Motor neuron (in vitro differentiated cells): Measurements from ENCODE around the gene NFATC1. TPM values are rescaled to one million over a fixed set of nuclear protein-coding genes. Genes with fewer than 3 reads are reported as not detected.

ENCODE experiments used
- ATAC-seq, 8 experiments: fragments of 200-7000 bp; cut with Tn5 transposase; replicated peaks in 6 of 8; 2 replicates each; pipeline ENCODE4 v1.8.0; 2021; ENCODE audit warnings: mild to moderate bottlenecking in 8 of 8, moderate library complexity in 8 of 8
- H3K27ac ChIP-seq, 2 donors: fragments of 250-450 bp; sonication (Bioruptor Pico); 2 replicates each; pipeline ENCODE4 v1.9.0; 2021; ENCODE audit warnings: antibody characterized with exemption in 2 of 2, mild to moderate bottlenecking in 2 of 2, moderate library complexity in 1 of 2
- H3K4me1 ChIP-seq, 2 donors: fragments of 250-450 bp; sonication (Bioruptor Pico); replicated peaks in 1 of 2; 2 replicates each; pipeline ENCODE4 v1.6.1; 2021; ENCODE audit warnings: antibody characterized with exemption in 2 of 2, mild to moderate bottlenecking in 2 of 2, moderate library complexity in 1 of 2
- H3K4me3 ChIP-seq, 5 donors: fragments of 250-450 bp; sonication (Bioruptor Pico); 2 replicates each; pipeline ENCODE4 v1.9.0; 2021; ENCODE audit warnings: antibody characterized with exemption in 5 of 5, mild to moderate bottlenecking in 5 of 5, moderate library complexity in 4 of 5
- WGBS, 10 experiments: fragments of 450-650 bp; shearing (Covaris generic); methylation state at CpG; one replicate each; pipeline ENCODE4 v1.0.0; 2022; 5-methylcytosine and 5-hydroxymethylcytosine counted together
- in situ Hi-C, 9 experiments: fragments of 400-800 bp; cut with MboI; loops; one replicate each; pipeline ENCODE4 v1.15.0; 2021; ENCODE audit warnings: low sequenced_read_pairs in 9 of 9, low pct_unique_long_range_greater_than_20kb in 2 of 9; ENCODE audit not compliant: unreplicated experiment in 9 of 9
- total RNA-seq, 8 experiments: library from RNA; unstranded; fragments of 300-600 nt; gene quantifications; 2 replicates each; pipeline versions ENCODE4 v1.2.3 to v1.2.4, GENCODE V29; 2022

NFATC1 gene
- total RNA-seq, 8 experiments from 2014 or later, result 0.23 to 21.6 (median 2.3) TPM

DNA sequence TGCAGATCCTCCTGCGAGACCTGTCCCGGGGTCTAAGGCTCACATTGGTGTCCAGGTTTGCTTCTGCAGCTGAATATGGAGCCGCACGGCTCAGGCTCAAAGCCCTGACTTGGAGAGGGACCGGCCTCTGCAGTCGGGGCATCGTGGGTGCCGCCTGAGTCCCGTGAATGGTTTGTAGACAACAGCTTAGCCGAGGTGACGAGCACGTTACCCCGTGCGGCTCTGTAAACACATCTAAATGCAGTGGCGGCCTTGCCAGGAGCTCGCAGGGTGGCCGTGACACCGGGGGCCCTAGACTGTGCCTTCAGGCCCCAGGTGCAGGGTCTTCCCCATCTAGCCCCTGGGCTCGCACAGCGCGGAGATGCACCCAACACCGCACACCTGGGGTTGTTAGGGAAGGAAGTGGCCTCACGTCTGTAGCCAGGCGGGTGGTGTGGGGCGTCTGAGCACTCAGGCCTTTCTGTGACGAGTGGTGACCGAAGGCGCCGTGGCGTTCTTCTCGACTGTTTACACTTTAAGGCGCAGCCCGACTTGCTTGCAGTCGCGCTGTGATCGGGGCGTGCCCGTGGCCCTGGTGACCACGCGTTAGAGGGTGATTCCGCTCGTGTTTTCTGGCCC is 91.6 kb downstream of the NFATC1 start:
- no peak overlapping the region for H3K4me3 ChIP-seq
- no peaks in the 10 kb centered on the region for H3K4me1 ChIP-seq
- no peak overlapping the region for H3K27ac ChIP-seq
- no peak for ATAC-seq
- WGBS, 10 experiments, result 89 to 90% methylated on average over 2 to 12 of the region's 42 CpGs; no CpG with 5 or more reads in 8 of the 10 experiments
- in situ Hi-C loops, result no loop called here

DNA sequence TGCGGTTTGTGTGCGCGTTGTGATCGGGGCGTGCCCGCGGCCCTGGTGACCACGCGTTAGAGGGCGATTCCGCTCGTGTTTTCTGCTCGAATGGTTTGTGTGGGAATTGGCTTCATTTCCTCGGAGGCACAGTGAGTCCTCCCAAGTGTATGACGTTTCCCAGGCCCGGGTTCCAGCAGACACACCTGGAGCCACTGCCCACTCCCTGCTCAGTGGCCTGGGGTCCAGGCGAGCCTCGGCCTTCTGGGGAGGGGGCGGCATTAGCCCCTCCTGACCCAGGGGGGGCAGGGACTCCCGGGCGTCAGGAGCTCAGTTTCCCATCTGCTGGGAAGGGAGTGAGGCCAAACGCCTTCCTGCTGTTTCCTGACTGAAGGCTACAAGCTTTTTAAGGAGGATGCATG is 92.1 kb downstream of the NFATC1 start:
- Histone ChIP-seq H3K4me3 (no peak overlapping the region), H3K27ac (no peak overlapping the region), H3K4me1 (no peaks in the 10 kb centered on the region)
- ATAC-seq, result no peak
- WGBS, 10 experiments, result 80 to 97% (median 87%) methylated on average over 1 to 6 of the region's 22 CpGs; no CpG with 5 or more reads in 6 of the 10 experiments
- in situ Hi-C loops, result no loop called here

DNA sequence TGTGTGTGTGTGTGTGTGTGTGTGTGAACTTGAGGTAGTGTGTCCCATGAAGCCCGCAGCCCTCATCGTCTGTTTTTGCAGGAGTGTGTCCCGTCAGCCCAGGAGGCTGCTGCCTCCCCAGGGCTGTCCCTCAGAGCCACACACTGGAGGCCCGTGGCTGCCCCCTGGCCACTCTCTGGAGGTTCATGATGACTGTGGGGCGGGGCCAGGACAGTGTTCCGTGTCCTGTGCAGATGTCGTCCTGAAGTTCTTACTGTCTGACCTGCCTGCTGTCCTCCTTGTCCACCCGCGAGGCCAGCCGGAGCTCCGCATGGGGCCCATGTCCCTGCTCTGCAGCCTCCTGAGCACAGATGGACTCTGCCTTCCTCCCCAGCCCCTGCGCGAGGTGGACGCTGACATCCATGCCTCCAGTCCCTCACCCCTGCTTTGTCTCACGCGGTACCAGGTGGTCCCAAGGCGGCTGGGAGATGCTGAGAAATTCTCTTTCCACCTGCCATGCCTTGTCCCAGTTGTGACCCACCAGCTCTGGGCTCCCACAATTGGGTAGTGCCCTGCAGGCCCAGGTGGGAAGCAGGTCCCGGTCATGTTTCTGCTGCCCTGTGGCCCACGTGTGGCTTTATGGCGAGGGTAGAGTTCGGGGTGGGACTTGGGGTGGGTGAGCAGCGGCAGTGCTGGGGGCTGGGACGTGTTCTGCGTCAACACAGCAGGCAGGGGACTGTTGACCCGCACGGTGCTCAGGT is 92.8 kb downstream of the NFATC1 start:
- Histone ChIP-seq H3K27ac (no peak overlapping the region), H3K4me1 (no peaks in the 10 kb centered on the region), H3K4me3 (no peak overlapping the region)
- 66 to 100% (median 80%) methylated on average over 1 to 9 of the region's 26 CpGs; no CpG with 5 or more reads in 5 of the 10 experiments for WGBS, 10 experiments
- in situ Hi-C loops, result no loop called here
- no peak for ATAC-seq

GRCh38 chr18:79489051-79489898 is 93.5 kb downstream of the NFATC1 start:
- no peak for ATAC-seq
- no peaks in the 10 kb centered on the region for H3K4me1 ChIP-seq
- no peak overlapping the region for H3K4me3 ChIP-seq
- no peak overlapping the region for H3K27ac ChIP-seq
- WGBS, 10 experiments, result 83 to 96% (median 92%) methylated on average over 2 to 11 of the region's 32 CpGs; no CpG with 5 or more reads in 1 of the 10 experiments
- in situ Hi-C loops, result no loop called here

DNA sequence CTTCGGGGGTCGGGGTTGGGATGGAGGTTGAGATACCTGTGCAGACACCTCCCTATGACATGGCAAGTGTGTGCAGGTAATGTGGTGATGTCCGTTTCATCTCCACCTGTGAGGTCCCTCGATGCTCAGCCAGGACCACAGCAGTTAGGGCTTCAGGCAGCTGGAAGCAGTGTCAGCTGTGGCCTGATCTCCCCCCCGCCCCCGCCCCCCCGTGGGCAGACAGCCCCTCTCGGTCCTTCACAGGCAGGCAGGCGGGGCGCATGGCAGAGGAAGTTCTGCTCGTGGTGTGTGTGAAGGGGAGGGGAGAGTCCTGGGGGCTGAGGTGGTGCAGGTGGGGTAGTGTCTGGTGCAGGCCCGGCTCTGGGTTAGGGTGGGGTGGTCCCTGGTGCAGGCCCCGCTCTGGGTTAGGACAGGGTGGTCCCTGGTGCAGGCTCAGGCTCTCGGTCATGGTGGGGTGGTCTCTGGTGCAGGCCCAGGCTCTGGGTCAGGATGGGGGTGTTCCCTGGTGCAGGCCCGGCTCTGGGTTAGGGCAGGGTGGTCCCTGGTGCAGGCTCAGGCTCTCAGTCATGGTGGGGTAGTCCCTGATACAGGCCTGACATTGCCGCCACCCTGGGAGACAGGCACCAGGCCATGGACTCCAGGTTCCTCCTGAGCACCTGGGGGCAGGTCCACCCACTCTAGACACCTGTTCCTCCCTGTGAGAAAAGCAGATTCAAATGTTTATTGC is 94.3 kb downstream of the NFATC1 start:
- ATAC-seq, result no peak
- in situ Hi-C loops, result no loop called here
- no peaks in the 10 kb centered on the region for H3K4me1 ChIP-seq
- H3K4me3 ChIP-seq, result no peak overlapping the region
- WGBS, 10 experiments, result 30 to 100% (median 52%) methylated on average over 1 to 3 of the region's 16 CpGs; no CpG with 5 or more reads in 6 of the 10 experiments
- no peak overlapping the region for H3K27ac ChIP-seq

DNA sequence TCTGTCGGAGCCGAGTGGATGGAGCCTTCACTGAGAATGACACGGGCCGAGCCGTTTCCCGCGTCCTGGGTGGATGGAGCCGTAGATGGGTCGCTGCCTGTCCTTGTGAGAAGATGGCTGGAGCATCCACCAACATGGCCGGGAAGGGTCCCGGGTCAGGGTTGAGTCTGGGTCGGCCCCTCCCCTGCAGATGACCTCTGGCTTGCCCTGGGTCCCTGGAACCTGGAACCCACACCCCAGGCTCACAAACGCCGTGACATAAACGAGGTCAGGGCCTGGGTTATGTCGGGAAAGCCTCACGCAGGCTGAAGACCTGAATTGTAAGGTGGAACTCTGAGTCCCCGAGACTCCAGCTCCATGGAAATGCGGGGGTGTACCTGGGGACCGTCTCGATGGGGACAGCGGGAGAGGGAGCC is 94.9 kb downstream of the NFATC1 start:
- H3K4me1 ChIP-seq, result no peaks in the 10 kb centered on the region
- no peak overlapping the region for H3K27ac ChIP-seq
- H3K4me3 ChIP-seq, result no peak overlapping the region
- no peak for ATAC-seq
- in situ Hi-C loops, result no loop called here
- 55 to 100% (median 78%) methylated on average over 3 to 14 of the region's 22 CpGs; no CpG with 5 or more reads in 4 of the 10 experiments for WGBS, 10 experiments

- ATAC-seq, result no peak
- 85 to 100% (median 91%) methylated on average over 1 to 14 of the region's 19 CpGs; no CpG with 5 or more reads in 5 of the 10 experiments for WGBS, 10 experiments
- Histone ChIP-seq H3K4me3 (no peak overlapping the region), H3K27ac (no peak overlapping the region), H3K4me1 (no peaks in the 10 kb centered on the region)
- in situ Hi-C loops, result no loop called here
Measured at GRCh38 chr18:79491081-79491551, 95.4 kb downstream of the NFATC1 start.

- ATAC-seq, result no peak
- WGBS, 10 experiments, result 90 to 100% (median 92%) methylated on average over 1 to 25 of the region's 65 CpGs; no CpG with 5 or more reads in 5 of the 10 experiments
- H3K27ac ChIP-seq, result no peak overlapping the region
- in situ Hi-C loops, result no loop called here
- no peak overlapping the region for H3K4me3 ChIP-seq
- H3K4me1 ChIP-seq, result peaks cover 0 to 5% of the 10 kb centered on the region in 2 donors
Measured at GRCh38 chr18:79493211-79493800, 97.6 kb downstream of the NFATC1 start.

DNA sequence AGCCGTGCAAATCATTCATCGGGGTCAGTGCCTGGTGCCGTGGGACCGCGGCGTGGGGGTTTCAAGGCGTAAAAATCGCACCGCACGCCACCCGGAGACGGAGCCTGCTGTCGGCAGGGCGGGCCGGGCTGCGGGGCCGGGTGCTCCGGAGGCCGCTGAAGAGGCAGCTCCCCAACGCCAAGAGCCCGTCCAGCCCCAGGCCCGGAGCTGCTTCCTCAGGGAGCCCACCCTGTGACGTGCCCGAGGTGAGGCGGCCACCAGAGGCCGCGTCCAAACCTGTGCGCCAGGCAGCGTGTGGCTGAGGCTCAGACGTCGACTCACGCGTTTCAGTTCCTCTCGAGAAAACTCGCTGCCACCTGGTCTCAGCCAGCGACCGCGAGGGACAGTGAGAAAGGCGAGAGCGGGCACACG is 98.1 kb downstream of the NFATC1 start:
- Histone ChIP-seq H3K4me1 (peaks cover 0 to 5% of the 10 kb centered on the region in 2 donors), H3K4me3 (no peak overlapping the region), H3K27ac (no peak overlapping the region)
- 96 to 100% (median 97%) methylated on average over 1 to 11 of the region's 41 CpGs; no CpG with 5 or more reads in 7 of the 10 experiments for WGBS, 10 experiments
- in situ Hi-C loops, result no loop called here
- no peak for ATAC-seq

DNA sequence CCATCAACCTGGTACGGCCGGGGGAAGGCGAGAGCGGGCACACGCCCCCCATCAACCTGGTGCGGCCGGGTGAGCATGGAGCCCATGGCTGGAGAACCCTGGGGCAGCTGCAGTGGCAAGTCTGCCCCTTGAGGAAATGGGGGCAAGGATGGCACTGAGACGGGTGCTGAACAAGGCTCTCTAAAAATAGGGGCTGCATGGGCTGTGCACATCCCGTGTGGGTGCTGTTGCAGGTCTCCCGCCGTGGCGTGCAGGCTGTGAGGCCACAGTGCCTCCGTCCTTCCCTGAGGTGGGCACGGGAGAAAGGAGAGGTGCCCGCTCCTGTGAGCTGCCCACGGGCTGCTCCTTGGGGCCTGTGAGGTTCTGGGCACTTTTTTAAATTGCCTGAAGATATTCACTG is 99.2 kb downstream of the NFATC1 start:
- no peak for ATAC-seq
- in situ Hi-C loops, result no loop called here
- 94 to 100% (median 100%) methylated on average over 3 to 8 of the region's 16 CpGs; no CpG with 5 or more reads in 7 of the 10 experiments for WGBS, 10 experiments
- Histone ChIP-seq H3K4me3 (no peak overlapping the region), H3K27ac (no peak overlapping the region), H3K4me1 (peaks cover 0 to 5% of the 10 kb centered on the region in 2 donors)

- in situ Hi-C loops, result no loop called here
- ATAC-seq, result no peak
- H3K4me1 ChIP-seq, result peaks cover 0 to 5% of the 10 kb centered on the region in 2 donors
- H3K27ac ChIP-seq, result no peak overlapping the region
- H3K4me3 ChIP-seq, result no peak overlapping the region
- WGBS, 10 experiments, result 92 to 100% (median 95%) methylated on average over 3 to 28 of the region's 37 CpGs; no CpG with 5 or more reads in 1 of the 10 experiments
Measured at GRCh38 chr18:79495591-79496071, 99.9 kb downstream of the NFATC1 start.
